ENCODE measurements around the gene CGN.

DNA sequence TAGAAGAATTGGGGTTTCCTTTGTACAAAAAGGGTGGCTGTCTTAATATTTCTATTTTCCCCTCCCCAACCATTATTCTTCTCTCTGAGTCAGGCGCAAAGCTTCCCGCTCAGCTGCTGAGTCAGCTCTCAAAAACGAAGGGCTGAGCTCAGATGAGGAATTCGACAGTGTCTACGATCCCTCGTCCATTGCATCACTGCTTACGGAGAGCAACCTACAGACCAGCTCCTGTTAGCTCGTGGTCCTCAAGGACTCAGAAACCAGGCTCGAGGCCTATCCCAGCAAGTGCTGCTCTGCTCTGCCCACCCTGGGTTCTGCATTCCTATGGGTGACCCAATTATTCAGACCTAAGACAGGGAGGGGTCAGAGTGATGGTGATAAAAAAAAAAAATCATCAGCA is 25.9 kb downstream of the CGN start:
- TF ChIP-seq, protein P1, sequence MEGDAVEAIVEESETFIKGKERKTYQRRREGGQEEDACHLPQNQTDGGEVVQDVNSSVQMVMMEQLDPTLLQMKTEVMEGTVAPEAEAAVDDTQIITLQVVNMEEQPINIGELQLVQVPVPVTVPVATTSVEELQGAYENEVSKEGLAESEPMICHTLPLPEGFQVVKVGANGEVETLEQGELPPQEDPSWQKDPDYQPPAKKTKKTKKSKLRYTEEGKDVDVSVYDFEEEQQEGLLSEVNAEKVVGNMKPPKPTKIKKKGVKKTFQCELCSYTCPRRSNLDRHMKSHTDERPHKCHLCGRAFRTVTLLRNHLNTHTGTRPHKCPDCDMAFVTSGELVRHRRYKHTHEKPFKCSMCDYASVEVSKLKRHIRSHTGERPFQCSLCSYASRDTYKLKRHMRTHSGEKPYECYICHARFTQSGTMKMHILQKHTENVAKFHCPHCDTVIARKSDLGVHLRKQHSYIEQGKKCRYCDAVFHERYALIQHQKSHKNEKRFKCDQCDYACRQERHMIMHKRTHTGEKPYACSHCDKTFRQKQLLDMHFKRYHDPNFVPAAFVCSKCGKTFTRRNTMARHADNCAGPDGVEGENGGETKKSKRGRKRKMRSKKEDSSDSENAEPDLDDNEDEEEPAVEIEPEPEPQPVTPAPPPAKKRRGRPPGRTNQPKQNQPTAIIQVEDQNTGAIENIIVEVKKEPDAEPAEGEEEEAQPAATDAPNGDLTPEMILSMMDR (IDR thresholded peaks at IDR 0.05) = no peak
- no peak for TF ChIP-seq POLR2A (IDR thresholded peaks at IDR 0.05)

All from heart left ventricle (tissue), 13 donors.